Ectodermal cell (in vitro differentiated cells): ENCODE measurements around the gene SNAP47. TPM values are rescaled to one million over a fixed set of nuclear protein-coding genes. Genes with fewer than 3 reads are reported as not detected.
"Not testable (repeated sequence)": the region's sequence is repeated elsewhere in the genome, so short reads cannot be mapped to it uniquely, and the experiment has no call there.

Source experiments
- H3K27ac ChIP-seq: 2 replicates; pipeline ENCODE4 v1.7.0; 2013; ENCODE audit warnings: mild to moderate bottlenecking, low read depth, low read length; ENCODE audit not compliant: insufficient read depth, poor library complexity, severe bottlenecking
- H3K27me3 ChIP-seq: 2 replicates; pipeline ENCODE4 v1.7.0; 2013; ENCODE audit warnings: mild to moderate bottlenecking, low read length; ENCODE audit not compliant: insufficient read depth, control insufficient read depth, poor library complexity, severe bottlenecking
- H3K36me3 ChIP-seq: one replicate; pipeline ENCODE4 v1.7.0; 2013; ENCODE audit warnings: low read length; ENCODE audit not compliant: control insufficient read depth, insufficient read depth
- H3K4me1 ChIP-seq: one replicate; pipeline ENCODE4 v1.7.0; 2013; ENCODE audit warnings: low read length; ENCODE audit not compliant: control insufficient read depth, insufficient read depth
- H3K4me3 ChIP-seq: 2 replicates; pipeline ENCODE4 v1.7.0; 2013; ENCODE audit warnings: low read depth, low read length, control low read depth; ENCODE audit not compliant: insufficient read depth
- H3K9me3 ChIP-seq: 2 replicates; pipeline ENCODE4 v1.7.0; 2013; ENCODE audit warnings: mild to moderate bottlenecking, low read length, moderate library complexity; ENCODE audit not compliant: control insufficient read depth
- WGBS, 2 experiments: methylation state at CpG; one replicate each; pipeline ENCODE4 v1.1.7; 2013; ENCODE audit warnings: missing lambda C conversion rate in 2 of 2; 5-methylcytosine and 5-hydroxymethylcytosine counted together
- polyA plus RNA-seq, 4 experiments: library from polyadenylated mRNA; stranded (reverse); fragments of 50-300 nt; gene quantifications; one replicate each; pipeline ENCODE4 v1.2.3, GENCODE V29; 2013

The SNAP47 gene, protein sequence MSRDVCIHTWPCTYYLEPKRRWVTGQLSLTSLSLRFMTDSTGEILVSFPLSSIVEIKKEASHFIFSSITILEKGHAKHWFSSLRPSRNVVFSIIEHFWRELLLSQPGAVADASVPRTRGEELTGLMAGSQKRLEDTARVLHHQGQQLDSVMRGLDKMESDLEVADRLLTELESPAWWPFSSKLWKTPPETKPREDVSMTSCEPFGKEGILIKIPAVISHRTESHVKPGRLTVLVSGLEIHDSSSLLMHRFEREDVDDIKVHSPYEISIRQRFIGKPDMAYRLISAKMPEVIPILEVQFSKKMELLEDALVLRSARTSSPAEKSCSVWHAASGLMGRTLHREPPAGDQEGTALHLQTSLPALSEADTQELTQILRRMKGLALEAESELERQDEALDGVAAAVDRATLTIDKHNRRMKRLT
- polyA plus RNA-seq (2013, experiment 1 of 4): 49.2 TPM
- polyA plus RNA-seq (2013, experiment 2 of 4): 46.6 TPM
- polyA plus RNA-seq (2013, experiment 3 of 4): 39.8 TPM
- 43.9 TPM for polyA plus RNA-seq (2013, experiment 4 of 4)

DNA sequence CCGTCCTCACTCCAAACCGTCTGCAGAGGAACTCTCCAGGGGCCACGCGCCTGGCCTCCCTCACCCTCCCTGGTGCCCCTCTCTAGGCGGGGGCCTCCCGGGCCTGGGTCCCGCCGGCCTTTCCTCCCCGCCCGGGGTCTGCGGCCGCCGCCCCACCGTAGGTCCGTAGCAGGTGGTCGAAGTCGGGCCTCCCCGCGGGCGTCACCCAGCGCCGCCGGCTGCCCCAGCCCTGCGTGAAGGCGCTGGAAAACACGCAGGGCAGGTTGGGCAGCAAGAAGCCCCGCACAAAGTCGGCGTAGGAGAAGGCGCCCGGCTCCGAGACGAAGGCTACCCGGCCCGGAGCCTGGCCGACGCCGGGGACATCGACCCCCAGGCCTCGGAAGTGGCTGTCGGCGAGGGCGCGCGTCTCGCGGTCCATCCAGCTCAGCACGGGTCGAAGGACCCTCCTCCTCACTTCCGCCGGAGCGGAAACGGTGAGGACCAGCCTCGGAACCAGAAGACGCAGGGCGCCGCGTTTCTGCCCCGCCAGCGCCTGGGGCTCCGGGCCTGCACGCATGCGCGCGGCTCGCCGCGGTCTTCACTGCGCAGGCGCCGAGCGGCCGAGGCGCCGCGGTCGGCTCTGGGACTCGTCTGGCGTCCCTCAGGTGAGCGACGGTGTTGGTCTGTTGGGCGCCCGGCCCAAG lies at the start of gene SNAP47, which contains the start of gene JMJD4:
Gene SNAP47 (plus strand): TSS at position 580 of the 683 bp plus-strand sequence. CDS start 12,302 bp downstream, outside the sequence.
Gene JMJD4 (minus strand): TSS at position 447 of the 683 bp plus-strand sequence. CDS start 29 bp downstream, at position 418.
- H3K9me3 ChIP-seq: no peaks in the 10 kb centered on the region
- no peaks in the 10 kb centered on the region for H3K27me3 ChIP-seq
- peaks cover 11% of the 10 kb centered on the region for H3K36me3 ChIP-seq
- H3K4me1 ChIP-seq: peaks cover 10% of the 10 kb centered on the region
- 0% methylated on average over 83 of the region's 83 CpGs for WGBS, 2 experiments
- H3K4me3 ChIP-seq: peak within 1 kb of the TSS; percentile 90
- peak within 1 kb of the TSS; percentile 44 for H3K27ac ChIP-seq

DNA sequence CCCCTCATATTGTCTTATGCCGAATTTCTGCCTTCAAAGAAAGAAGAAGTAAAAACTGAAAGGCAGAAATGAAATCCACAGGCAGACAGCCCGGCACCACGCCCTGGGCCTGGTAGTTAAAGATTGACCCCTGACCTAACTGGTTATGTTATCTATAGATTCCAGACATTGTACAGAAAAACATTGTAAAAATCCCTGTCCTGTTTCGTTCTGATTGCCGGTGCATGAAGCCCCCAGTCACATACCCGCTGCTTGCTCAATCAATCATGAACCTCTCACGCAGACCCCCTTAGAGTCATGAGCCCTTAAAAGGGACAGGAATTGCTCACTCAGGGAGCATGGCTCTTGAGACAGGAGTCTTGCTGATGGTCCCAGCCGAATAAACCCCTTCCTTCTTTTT lies 49.4 kb upstream of the SNAP47 start:
- Histone ChIP-seq H3K4me3 (no peak overlapping the region), H3K27ac (no peak overlapping the region), H3K4me1 (no peaks in the 10 kb centered on the region), H3K9me3 (no peaks in the 10 kb centered on the region), H3K36me3 (no peaks in the 10 kb centered on the region), H3K27me3 (no peaks in the 10 kb centered on the region)
- WGBS, 2 experiments: 91 to 94% methylated on average over 8 of the region's 8 CpGs

DNA sequence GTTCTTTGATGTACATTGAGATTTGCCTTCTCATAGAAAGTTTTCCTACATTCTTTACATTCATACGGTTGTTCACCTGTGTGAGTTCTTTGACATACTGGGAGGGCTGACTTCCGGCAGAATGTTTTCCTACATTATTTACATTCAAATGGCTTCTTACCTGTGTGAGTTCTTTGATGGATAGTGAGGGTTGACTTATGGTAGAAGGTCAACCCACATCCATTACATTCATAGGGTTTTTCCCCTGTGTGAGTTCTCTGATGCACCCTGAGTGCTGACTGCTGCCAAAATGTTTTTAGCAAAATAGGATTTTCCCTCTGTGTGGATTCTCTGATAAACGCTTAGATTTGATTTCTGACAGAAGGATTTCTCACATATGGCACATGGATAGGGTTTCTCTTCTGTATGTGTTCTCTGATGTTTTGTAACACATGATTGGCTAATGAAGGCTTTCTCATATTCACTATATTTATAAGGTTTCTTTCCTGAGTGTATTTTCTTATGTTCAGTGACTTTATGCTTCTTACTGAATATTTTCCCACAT lies 37.8 kb upstream of the SNAP47 start:
- WGBS, 2 experiments: 73 to 92% methylated on average over 1 to 3 of the region's 3 CpGs
- Histone ChIP-seq H3K27ac (no peak overlapping the region), H3K9me3 (no peaks in the 10 kb centered on the region), H3K4me3 (no peak overlapping the region), H3K27me3 (no peaks in the 10 kb centered on the region), H3K4me1 (no peaks in the 10 kb centered on the region), H3K36me3 (no peaks in the 10 kb centered on the region)

DNA sequence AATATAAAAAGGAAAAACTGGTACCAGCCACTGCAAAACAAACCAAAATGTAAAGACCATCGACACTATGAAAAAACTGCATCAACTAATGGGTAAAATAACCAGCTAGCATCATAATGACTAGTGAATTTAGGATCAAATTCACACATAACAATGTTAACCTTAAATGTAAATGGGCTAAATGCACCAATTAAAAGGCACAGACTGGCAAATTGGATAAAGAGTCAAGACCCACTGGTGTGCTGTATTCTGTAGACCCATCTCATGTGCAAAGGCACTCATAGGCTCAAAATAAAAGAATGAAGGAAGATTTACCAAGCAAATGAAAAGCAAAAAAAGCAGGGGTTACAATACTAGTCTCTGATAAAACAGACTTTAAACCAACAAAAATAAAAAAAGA lies 33.6 kb upstream of the SNAP47 start:
- H3K4me1 ChIP-seq, H3K27ac ChIP-seq, H3K27me3 ChIP-seq, H3K36me3 ChIP-seq, H3K4me3 ChIP-seq, H3K9me3 ChIP-seq: not testable (repeated sequence)
- 79 to 80% methylated on average over 1 of the region's 1 CpG for WGBS, 2 experiments

DNA sequence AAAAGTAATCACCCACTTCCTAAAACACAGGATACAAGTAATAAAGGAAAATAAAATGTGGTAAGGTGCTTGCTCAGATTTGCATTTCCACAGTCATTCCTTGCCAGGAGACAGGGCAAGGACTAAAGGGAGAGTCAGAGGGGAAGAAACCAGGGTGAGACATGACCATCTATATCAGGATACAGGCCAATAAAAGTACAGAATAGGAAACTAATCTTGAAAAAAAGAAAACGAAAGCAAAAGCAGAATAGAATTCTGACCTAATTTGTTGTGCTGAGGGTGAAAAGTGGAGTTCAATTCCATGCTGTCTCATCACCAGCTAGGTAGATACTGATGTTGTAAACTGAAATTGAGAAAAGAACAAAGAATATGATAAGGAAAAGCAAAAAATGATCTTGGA lies 27.4 kb upstream of the SNAP47 start:
- no peaks in the 10 kb centered on the region for H3K36me3 ChIP-seq
- WGBS, 2 experiments: 78 to 79% methylated on average over 1 of the region's 1 CpG

DNA sequence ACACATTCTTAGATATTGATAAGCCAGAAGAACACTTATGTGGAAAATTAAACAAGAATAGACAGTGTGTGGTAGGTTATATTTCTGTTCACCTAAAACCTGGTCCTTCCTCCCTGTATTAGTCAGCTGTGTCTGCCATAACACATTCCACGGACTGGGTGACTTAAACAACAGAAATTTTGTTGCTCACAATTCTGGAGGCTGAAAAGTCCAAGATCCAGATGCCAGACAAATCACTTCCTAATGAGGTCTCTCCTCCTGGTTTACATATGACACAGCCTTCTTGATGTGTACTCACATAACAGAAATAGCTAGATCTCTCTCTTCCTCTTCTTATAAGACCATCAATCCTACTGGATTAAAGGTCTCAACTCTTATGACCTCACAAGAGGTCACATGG lies 25.8 kb upstream of the SNAP47 start:
- Histone ChIP-seq H3K4me1 (no peaks in the 10 kb centered on the region), H3K9me3 (no peaks in the 10 kb centered on the region), H3K27ac (no peak overlapping the region), H3K36me3 (no peaks in the 10 kb centered on the region), H3K27me3 (no peaks in the 10 kb centered on the region), H3K4me3 (no peak overlapping the region)
- WGBS, 2 experiments: 64 to 75% methylated on average over 1 of the region's 1 CpG

More for the DNA sequence above, 27.4 kb upstream of the SNAP47 start:
- H3K9me3 ChIP-seq: no peaks in the 10 kb centered on the region
- H3K27me3 ChIP-seq: no peaks in the 10 kb centered on the region
- no peak overlapping the region for H3K27ac ChIP-seq
- no peaks in the 10 kb centered on the region for H3K4me1 ChIP-seq
- no peak overlapping the region for H3K4me3 ChIP-seq

DNA sequence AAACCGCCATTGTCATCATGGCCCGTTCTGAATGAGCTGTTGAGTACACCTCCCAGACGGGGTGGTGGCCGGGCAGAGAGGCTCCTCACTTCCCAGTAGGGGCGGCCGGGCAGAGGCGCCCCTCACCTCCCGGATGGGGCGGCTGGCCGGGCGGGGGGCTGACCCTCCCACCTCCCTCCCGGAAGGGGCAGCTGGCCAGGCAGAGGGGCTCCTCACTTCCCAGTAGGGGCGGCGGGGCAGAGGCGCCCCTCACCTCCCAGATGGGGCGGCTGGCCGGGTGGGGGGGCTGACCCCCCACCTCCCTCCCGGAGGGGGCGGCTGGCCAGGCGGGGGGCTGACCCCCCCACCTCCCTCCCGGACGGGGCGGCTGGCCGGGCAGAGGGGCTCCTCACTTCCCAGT lies 24.8 kb upstream of the SNAP47 start:
- not testable (repeated sequence) for H3K27ac ChIP-seq, H3K36me3 ChIP-seq, H3K27me3 ChIP-seq, H3K4me1 ChIP-seq, H3K9me3 ChIP-seq, H3K4me3 ChIP-seq
- WGBS, 2 experiments: 92 to 93% methylated on average over 19 to 21 of the region's 24 CpGs

DNA sequence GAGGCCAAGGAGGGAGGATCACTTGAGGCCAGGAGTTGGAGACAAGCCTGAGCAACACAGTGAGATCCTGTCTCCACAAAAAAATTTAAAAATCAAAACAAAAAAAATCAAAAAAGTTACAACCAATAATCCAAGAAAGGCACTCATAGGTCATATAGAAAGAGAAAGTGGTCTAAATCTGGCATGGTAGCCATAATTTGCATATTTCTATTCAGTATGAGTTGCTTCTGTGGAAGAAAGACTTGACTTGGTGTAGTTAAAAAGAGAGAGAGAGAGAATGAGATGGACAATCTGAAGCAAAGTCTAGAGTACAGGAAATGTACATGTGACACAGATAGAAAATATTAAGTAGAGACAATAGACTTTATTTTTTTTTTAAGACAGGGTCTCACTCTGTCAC lies 22.6 kb upstream of the SNAP47 start:
- no peaks in the 10 kb centered on the region for H3K36me3 ChIP-seq
- no peaks in the 10 kb centered on the region for H3K4me1 ChIP-seq
- H3K9me3 ChIP-seq: no peaks in the 10 kb centered on the region
- H3K27me3 ChIP-seq: no peaks in the 10 kb centered on the region
- no peak overlapping the region for H3K27ac ChIP-seq
- no peak overlapping the region for H3K4me3 ChIP-seq

DNA sequence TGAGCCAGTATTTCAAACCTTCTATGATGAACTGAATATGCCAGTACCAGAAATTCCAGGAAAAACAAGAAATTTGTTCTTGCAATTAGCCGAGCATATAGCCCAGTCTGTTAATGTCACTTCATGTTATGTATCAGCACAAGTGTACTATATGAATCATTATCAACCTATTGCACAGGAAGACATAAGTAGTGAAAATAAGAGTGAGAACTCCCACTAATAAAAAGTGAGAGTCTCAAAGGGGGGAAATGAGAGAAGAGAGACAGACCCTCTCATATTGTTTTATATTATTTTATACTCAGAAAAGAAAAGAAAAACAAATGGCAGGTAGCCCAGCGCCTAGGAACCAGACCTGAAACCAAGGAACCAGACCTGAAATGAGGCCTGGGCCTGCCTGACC lies 16.3 kb upstream of the SNAP47 start:
- 80 to 87% methylated on average over 1 to 2 of the region's 2 CpGs for WGBS, 2 experiments
- Histone ChIP-seq H3K4me1 (no peaks in the 10 kb centered on the region), H3K4me3 (no peak overlapping the region), H3K36me3 (no peaks in the 10 kb centered on the region), H3K27me3 (no peaks in the 10 kb centered on the region), H3K27ac (no peak overlapping the region), H3K9me3 (no peaks in the 10 kb centered on the region)

DNA sequence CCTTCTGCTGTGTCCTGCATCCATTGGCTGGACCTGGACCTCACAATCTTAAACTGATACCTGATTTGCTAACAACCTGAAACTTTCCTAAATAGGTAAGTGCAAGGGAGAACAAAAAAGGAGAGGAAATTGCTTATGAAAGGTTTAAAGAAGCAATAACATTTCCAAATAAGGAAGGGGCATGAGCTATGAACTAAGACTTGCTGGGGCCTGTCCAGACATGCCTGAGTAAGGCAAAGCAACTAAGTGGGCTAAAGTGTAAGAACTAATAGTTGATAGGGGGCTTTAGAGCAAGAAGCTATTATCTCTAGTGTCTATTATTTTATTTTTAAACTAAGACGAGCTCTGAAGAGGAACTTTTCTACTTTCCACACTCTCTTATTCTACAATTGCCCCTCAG lies 11.8 kb upstream of the SNAP47 start:
- 78 to 90% methylated on average over 1 of the region's 1 CpG for WGBS, 2 experiments
- Histone ChIP-seq H3K4me3 (no peak overlapping the region), H3K27ac (no peak overlapping the region), H3K36me3 (no peaks in the 10 kb centered on the region), H3K9me3 (no peaks in the 10 kb centered on the region), H3K27me3 (no peaks in the 10 kb centered on the region), H3K4me1 (no peaks in the 10 kb centered on the region)
